MM.1S (cell line): ENCODE data around the gene GFM1.

Experiments
- DNase-seq: peaks from one replicate; pipeline ENCODE4 v3.0.0-alpha.2; 2015
- H2AFZ ChIP-seq: fragments of 300-600 bp; sonication (generic); 2 replicates; pipeline ENCODE4 v1.6.0; 2016; ENCODE audit warnings: antibody characterized with exemption, low read length
- H3F3A ChIP-seq: fragments of 300-600 bp; sonication (generic); 2 replicates; pipeline ENCODE4 v1.6.1; 2016; ENCODE audit warnings: mild to moderate bottlenecking, antibody characterized with exemption, low read length, moderate library complexity, mixed read lengths; ENCODE audit not compliant: insufficient read depth
- H3K27ac ChIP-seq: fragments of 300-600 bp; sonication (generic); 2 replicates; pipeline ENCODE4 v1.5.1; 2016; ENCODE audit warnings: mild to moderate bottlenecking, low read length
- H3K27me3 ChIP-seq: fragments of 300-600 bp; sonication (generic); replicated peaks from 2 replicates; pipeline ENCODE4 v1.6.0; 2016; ENCODE audit warnings: low read length; ENCODE audit not compliant: insufficient read depth
- H3K36me3 ChIP-seq: fragments of 300-600 bp; sonication (generic); replicated peaks from 2 replicates; pipeline ENCODE4 v1.6.1; 2016; ENCODE audit warnings: mild to moderate bottlenecking, low read length, mixed read lengths; ENCODE audit not compliant: insufficient read depth
- H3K4me1 ChIP-seq: fragments of 300-600 bp; sonication (generic); 2 replicates; pipeline ENCODE4 v1.6.1; 2016; ENCODE audit warnings: low read length, mixed read lengths
- H3K4me2 ChIP-seq: fragments of 300-600 bp; sonication (generic); 2 replicates; pipeline ENCODE4 v1.6.0; 2016; ENCODE audit warnings: low read depth, low read length
- H3K4me3 ChIP-seq: fragments of 300-600 bp; sonication (generic); 2 replicates; pipeline ENCODE4 v1.5.1; 2016; ENCODE audit warnings: low read length, mixed read lengths
- H3K79me2 ChIP-seq: fragments of 300-600 bp; sonication (generic); 2 replicates; pipeline ENCODE4 v1.6.1; 2016; ENCODE audit warnings: mixed run types, low read length, mixed read lengths
- H3K9ac ChIP-seq: fragments of 300-600 bp; sonication (generic); 2 replicates; pipeline ENCODE4 v1.6.1; 2016; ENCODE audit warnings: low read length, mixed read lengths
- H3K9me2 ChIP-seq: fragments of 300-600 bp; sonication (generic); replicated peaks from 2 replicates; pipeline ENCODE4 v1.6.1; 2016; ENCODE audit warnings: mild to moderate bottlenecking, low read length, mixed read lengths; ENCODE audit not compliant: insufficient read depth
- H3K9me3 ChIP-seq: fragments of 300-600 bp; sonication (generic); replicated peaks from 2 replicates; pipeline ENCODE4 v1.6.1; 2016; ENCODE audit warnings: mild to moderate bottlenecking, low read length, mixed read lengths; ENCODE audit not compliant: insufficient read depth
- H4K20me1 ChIP-seq: fragments of 300-600 bp; sonication (generic); 2 replicates; pipeline ENCODE4 v1.6.1; 2016; ENCODE audit warnings: mild to moderate bottlenecking, low read length, moderate library complexity, mixed read lengths; ENCODE audit not compliant: insufficient read depth
- EZH2 ChIP-seq: fragments of 300-600 bp; sonication (generic); optimal IDR thresholded peaks from 2 replicates; pipeline ENCODE3; 2017; ENCODE audit warnings: low read depth, mild to moderate bottlenecking, antibody characterized with exemption, low read length, mixed read lengths
- EZH2phosphoT487 ChIP-seq: fragments of 300-600 bp; sonication (generic); IDR thresholded peaks from 2 replicates; pipeline ENCODE4 v1.6.1; 2018; ENCODE audit warnings: antibody characterized with exemption, low read length
- TF ChIP-seq, protein P1 (sequence below): fragments of 300-600 bp; sonication (generic); IDR thresholded peaks from 2 replicates; pipeline ENCODE4 v1.5.1; 2016; ENCODE audit warnings: antibody characterized with exemption, low read length, mixed read lengths

GFM1 gene

DNA sequence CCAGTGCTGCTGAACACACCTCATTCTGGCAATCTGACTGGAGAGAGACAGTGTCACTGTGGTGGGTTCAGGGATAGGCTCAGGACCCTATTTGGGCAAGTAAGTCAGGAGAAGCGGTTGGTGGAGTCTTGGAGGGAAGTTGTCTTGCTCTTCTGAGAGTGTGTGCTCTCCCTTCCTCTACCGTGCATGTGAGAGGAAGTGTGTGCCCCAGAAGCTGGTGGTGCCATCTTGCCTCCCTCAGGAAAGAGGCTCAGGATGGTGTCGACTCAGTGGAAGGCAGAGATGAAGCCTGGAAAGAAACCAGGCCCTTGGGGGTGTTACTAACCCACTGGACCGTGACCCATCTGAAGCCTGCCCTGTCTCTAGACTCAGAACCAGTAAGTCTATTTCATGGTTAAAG lies 94.8 kb downstream of the GFM1 start:
- H3K4me1 ChIP-seq: no peaks in the 10 kb centered on the region
- no peak for TF ChIP-seq EZH2
- TF ChIP-seq, protein P1, sequence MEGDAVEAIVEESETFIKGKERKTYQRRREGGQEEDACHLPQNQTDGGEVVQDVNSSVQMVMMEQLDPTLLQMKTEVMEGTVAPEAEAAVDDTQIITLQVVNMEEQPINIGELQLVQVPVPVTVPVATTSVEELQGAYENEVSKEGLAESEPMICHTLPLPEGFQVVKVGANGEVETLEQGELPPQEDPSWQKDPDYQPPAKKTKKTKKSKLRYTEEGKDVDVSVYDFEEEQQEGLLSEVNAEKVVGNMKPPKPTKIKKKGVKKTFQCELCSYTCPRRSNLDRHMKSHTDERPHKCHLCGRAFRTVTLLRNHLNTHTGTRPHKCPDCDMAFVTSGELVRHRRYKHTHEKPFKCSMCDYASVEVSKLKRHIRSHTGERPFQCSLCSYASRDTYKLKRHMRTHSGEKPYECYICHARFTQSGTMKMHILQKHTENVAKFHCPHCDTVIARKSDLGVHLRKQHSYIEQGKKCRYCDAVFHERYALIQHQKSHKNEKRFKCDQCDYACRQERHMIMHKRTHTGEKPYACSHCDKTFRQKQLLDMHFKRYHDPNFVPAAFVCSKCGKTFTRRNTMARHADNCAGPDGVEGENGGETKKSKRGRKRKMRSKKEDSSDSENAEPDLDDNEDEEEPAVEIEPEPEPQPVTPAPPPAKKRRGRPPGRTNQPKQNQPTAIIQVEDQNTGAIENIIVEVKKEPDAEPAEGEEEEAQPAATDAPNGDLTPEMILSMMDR: no peak
- no peak for TF ChIP-seq EZH2phosphoT487
- no peak overlapping the region for H3K4me2 ChIP-seq
- no peak for DNase-seq
- no peak overlapping the region for H3K4me3 ChIP-seq
- no peaks in the 10 kb centered on the region for H4K20me1 ChIP-seq
- no peak overlapping the region for H3K9ac ChIP-seq
- no peaks in the 10 kb centered on the region for H3K79me2 ChIP-seq
- H3K9me2 ChIP-seq: no peaks in the 10 kb centered on the region
- no peak overlapping the region for H2AFZ ChIP-seq
- no peaks in the 10 kb centered on the region for H3F3A ChIP-seq
- H3K27ac ChIP-seq: no peak overlapping the region
- H3K27me3 ChIP-seq: no peaks in the 10 kb centered on the region
- H3K9me3 ChIP-seq: no peaks in the 10 kb centered on the region
- no peaks in the 10 kb centered on the region for H3K36me3 ChIP-seq

DNA sequence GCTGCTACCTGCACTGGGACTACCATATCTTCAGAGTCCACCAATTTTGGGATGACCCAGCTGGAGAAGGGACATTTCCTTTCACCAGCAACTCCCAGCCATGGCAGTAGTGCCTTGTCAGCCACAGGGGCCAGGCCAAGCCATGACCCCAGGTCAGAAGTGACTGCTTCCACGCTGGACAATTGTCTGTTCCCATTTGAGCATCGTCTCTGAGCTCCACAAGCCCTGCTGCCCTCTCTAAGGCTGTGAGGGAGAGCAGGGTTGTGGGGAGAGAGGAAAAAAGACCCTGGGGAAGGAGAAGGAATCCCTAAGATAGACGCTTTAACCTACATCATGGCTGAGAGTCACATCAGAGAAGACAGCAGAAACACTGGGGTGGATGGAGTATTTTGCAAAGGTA lies 95.3 kb downstream of the GFM1 start:
- Histone ChIP-seq H3K9me2 (no peaks in the 10 kb centered on the region), H4K20me1 (no peaks in the 10 kb centered on the region), H3K9me3 (no peaks in the 10 kb centered on the region), H3K79me2 (no peaks in the 10 kb centered on the region), H3K4me2 (no peak overlapping the region), H3K4me1 (no peaks in the 10 kb centered on the region), H3K36me3 (no peaks in the 10 kb centered on the region), H3K27me3 (no peaks in the 10 kb centered on the region), H3F3A (no peaks in the 10 kb centered on the region), H3K9ac (no peak overlapping the region), H3K4me3 (no peak overlapping the region), H3K27ac (no peak overlapping the region), H2AFZ (no peak overlapping the region)
- no peak for TF ChIP-seq EZH2
- TF ChIP-seq EZH2phosphoT487: no peak
- no peak for DNase-seq
